GM19468 (cell line): ENCODE data around the gene HTR4.

Experiments used
- ATAC-seq: cut with Tn5 transposase; IDR thresholded peaks from one replicate; pipeline ENCODE4 v1.9.1; 2021; ENCODE audit warnings: mild to moderate bottlenecking, moderate library complexity, moderate number of reproducible peaks; ENCODE audit not compliant: unreplicated experiment; ENCODE audit errors: extremely low read depth

Gene HTR4

DNA sequence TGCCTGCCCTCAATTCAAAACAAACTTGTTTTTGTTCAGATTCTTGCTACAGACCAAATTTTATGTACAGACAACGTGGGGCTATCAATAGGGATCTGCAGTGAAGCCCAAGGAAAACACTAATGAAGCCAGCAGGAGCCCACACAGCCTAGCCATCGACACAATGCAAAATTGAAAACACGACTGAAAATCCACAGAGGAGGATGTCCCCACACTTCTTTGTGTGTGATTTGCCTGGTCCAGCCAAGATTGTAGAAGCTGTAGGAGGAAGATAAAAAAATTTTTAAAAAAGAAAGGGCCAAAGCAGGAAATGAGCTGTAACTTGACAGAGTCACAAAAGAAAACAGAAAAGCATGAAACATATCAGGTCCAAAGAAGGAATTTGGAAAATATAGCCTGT is 34.8 kb downstream of the HTR4 start:
- ATAC-seq: no peak

DNA sequence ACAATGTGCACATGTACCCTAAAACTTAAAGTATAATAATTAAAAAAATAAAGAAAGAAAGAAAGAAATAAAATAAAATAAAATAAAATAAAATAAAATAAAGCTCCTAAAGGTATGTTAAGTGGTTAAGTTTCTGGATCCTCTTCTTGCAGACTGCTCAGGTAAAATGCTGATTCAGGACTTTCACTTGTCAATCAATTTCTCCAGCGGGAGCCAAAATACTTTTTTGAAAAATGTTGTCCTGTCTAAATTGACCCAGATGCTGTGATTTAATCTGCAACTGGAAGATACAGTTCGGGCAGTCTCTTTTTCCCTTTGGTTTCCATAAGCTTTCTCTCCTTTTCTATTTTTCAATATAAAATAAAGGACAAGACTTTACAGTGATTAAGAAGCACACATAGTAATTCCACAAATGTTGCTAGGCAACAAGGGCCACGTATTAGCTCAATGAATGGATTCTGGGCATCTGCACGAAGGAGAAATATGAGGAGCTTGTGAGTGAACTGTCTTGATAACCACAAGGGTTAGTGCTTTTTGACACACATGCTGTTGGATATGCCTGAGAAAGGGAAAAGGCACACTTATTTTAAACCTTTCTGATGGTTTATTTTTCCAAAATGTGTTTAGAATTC is 38.6 kb downstream of the HTR4 start:
- ATAC-seq: no peak

- ATAC-seq: no peak
Measured at GRCh38 chr5:148607406-148607805, 46.9 kb downstream of the HTR4 start.

DNA sequence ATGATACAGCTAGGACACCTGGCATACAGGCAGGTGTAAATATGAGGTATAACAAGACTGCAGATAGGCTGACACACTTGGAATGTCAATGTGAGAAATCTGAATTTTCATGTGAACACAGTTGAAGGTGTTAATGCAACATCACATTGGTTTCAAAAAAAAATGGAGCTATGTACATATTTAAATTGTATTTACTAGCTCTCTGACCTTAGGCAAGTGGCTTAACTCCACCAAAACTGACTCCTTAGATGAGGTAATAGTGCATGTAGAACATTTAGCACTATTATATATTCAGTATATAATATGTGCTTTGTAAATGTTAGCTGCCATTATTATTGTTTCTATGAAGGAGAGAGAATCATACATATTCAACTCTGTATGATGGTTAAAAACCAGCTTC is 48.0 kb downstream of the HTR4 start:
- no peak for ATAC-seq

GRCh38 chr5:148599187-148599586 is 55.1 kb downstream of the HTR4 start:
- ATAC-seq: no peak

DNA sequence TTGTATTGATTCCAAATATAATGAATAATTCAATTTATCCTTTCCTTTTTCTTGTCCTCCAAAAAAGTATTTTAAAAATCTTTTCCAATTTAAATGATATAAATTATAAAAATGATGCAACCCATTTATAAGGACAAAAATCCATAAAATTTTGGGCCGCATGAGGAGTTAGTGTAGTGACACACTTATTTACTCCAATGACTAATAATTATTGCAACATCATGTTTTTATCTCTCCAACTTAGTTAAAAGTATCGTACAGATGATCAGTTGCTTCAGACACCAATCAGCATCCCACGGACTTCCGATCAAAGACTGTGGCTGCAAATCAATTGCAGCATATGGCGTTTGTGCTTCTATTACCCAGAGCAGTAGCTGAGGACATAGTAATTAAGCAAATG is 58.6 kb downstream of the HTR4 start:
- no peak for ATAC-seq

GRCh38 chr5:148586796-148587195 is 67.5 kb downstream of the HTR4 start:
- ATAC-seq: no peak

GRCh38 chr5:148585988-148586387 is 68.3 kb downstream of the HTR4 start:
- ATAC-seq: no peak

GRCh38 chr5:148584103-148584502 is 70.2 kb downstream of the HTR4 start:
- ATAC-seq: no peak

GRCh38 chr5:148583421-148583965 is 70.8 kb downstream of the HTR4 start:
- no peak for ATAC-seq

DNA sequence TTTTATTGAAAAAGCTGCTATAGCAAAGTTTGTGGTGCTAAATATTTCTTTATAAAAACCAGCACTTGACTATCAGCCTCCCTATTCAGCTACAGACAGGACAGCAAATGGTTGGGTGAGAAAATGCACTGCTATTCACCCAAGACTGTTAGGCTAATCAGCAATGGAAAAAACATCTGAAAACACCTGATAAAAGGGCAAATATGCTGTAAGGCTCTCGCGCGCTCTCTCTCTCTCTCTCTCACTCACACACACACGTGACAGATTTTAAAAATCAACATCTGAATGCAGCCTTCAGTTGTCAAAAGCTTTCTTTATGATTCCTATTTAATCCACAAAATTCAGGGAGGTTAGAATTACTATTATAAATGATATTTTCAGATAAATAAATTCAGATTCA is 80.2 kb downstream of the HTR4 start:
- ATAC-seq: no peak

GRCh38 chr5:148573374-148573773 is 81.0 kb downstream of the HTR4 start:
- ATAC-seq: no peak

DNA sequence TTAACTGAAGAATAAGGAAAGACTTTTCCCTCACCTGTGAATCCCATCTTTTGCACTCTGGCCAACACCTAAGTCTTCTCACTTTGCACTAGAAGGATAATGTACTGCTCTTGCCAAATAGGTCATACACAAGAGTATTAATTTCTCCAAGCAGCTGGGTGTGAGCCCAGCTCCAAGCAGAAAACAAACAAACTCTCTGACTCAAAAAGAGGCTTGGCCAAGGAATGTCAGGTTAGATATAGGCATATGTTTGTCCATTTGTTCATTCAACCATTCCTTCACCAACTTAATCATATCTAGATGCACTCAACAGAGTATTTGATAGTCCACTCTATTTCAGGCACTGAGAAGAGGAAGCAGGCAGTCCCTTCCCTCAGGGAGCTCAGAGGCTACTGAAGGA is 84.4 kb downstream of the HTR4 start:
- no peak for ATAC-seq

DNA sequence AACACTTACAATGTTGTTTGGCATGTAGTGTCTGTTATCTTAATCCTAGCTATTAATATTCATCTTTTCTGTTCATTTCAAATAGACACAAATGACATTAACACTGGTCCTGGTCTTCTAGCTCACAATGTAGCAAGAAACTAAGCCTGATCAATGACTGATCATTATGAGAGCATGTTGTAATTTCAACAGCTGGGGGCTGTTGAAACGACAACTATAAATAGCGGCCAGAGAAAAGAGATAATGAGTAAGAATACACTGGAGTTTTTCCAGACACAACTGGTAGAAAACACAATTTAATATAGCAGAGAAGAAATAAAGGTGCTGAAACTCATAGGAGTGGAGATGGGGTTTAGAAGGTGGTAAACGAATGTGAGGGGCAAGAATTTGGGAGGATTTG is 89.2 kb downstream of the HTR4 start:
- no peak for ATAC-seq

GRCh38 chr5:148563021-148563420 is 91.3 kb downstream of the HTR4 start:
- no peak for ATAC-seq

- ATAC-seq: no peak
Measured at GRCh38 chr5:148561801-148562311, 92.5 kb downstream of the HTR4 start.

DNA sequence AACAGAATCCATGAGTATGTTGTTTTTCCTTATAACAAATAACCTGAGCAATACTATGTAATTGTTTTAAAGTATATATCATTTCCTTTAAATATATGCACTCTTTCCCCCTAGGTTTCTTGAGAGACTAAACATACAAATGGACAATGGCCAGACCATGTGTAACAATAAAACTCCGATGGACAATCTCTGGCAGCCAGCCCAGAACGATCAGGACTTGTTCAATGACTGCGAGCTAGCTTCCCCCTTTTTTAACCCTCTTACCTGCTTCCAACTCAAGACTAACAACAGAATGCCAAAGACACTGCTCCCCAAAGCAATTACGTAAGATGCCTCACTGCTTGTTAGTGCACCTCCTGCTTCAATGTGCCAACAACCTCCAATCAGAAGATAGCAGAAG is 94.9 kb downstream of the HTR4 start:
- ATAC-seq: no peak

DNA sequence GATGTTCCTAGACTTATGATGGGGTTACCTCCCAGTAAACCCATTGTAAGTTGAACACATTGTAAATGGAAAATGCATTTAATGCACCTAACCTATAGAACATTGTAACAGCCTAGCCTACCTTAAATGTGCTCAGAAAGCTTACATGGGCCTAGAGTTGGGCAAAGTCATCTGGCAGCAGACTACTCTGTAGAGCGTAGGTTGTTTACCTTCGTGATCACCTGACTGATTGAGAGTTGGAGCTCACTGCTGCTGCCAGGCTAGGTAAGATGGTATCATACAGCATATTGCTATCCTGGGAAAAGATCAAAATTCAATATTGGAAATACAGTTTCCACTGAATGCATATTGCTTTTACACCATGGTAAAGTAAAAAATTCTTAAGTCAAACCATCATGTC is 95.4 kb downstream of the HTR4 start:
- ATAC-seq: no peak

DNA sequence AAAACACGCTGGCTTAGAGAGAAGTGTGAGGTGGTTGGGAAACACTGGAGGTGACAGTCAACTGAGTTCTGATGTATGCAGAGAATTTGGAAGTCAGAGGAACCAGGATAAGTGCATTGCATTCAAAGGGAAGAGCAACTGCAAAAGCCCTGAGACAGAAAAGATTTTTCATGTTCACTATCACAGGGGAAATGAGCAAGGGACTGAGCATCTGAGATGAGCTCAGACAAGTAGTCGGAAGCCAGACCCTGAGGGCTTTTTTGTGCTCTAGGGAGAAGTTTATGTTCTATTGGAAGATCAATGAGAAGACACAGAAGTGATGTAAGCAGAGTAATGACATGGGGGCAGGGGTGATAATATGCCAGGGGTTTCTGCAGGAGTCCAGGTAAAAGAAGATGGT is 97.5 kb downstream of the HTR4 start:
- ATAC-seq: no peak

- no peak for ATAC-seq
Measured at GRCh38 chr5:148554621-148555020, 99.7 kb downstream of the HTR4 start.

GRCh38 chr5:148543727-148544126 is 110.6 kb downstream of the HTR4 start:
- ATAC-seq: no peak

- no peak for ATAC-seq
Measured at GRCh38 chr5:148542812-148543211, 111.5 kb downstream of the HTR4 start.
